Uterus (tissue), 4 donors: ENCODE data around the gene OLFML2A. TPM values are rescaled to one million over a fixed set of nuclear protein-coding genes. Genes with fewer than 3 reads are reported as not detected.
A peak's percentile ranks its signal among the peaks of the same experiment; 100 is the strongest.
"Not testable (repeated sequence)": the region's sequence is repeated elsewhere in the genome, so short reads cannot be mapped to it uniquely, and the experiment has no call there.

Source experiments
- DNase-seq, 2 donors: peaks; one replicate each; pipeline ENCODE4 v3.0.0-alpha.2; 2019 to 2020
- H3K27ac ChIP-seq, 2 donors: fragments of 200-600 bp; sonication (generic); 1 replicate in 1 of 2; 2 replicates in 1 of 2; pipeline ENCODE4 v1.5.1; 2016 to 2018
- H3K27me3 ChIP-seq, 2 donors: fragments of 200-600 bp; sonication (generic); one replicate each; pipeline ENCODE4 v1.5.1; 2018 to 2019; ENCODE audit warnings: control low read depth in 1 of 2
- H3K36me3 ChIP-seq, 2 donors: fragments of 200-600 bp; sonication (generic); one replicate each; pipeline ENCODE4 v1.5.1; 2019; ENCODE audit warnings: control low read depth in 1 of 2
- H3K4me1 ChIP-seq, 2 donors: fragments of 200-600 bp; sonication (generic); one replicate each; pipeline ENCODE4 v1.5.1; 2018 to 2019; ENCODE audit warnings: control low read depth in 1 of 2
- H3K4me3 ChIP-seq, 2 donors: fragments of 200-600 bp; sonication (generic); 1 replicate in 1 of 2; 2 replicates in 1 of 2; pipeline ENCODE4 v1.5.1; 2018 to 2019; ENCODE audit warnings: mild to moderate bottlenecking in 1 of 2
- H3K9me3 ChIP-seq, 2 donors: fragments of 200-600 bp; sonication (generic); one replicate each; pipeline ENCODE4 v1.5.1; 2019; ENCODE audit warnings: control low read depth in 1 of 2
- CTCF ChIP-seq, 4 experiments: fragments of 200-600 bp in 2 of 4; fragments of 450-650 bp in 2 of 4; sonication (generic) in 2 of 4; IDR thresholded peaks; one replicate each; pipeline ENCODE4 v1.5.1; 2016 to 2019; ENCODE audit warnings: antibody characterized with exemption in 4 of 4, mild to moderate bottlenecking in 2 of 4, moderate library complexity in 1 of 4
- POLR2A ChIP-seq, 2 donors: fragments of 450-650 bp; IDR thresholded peaks; one replicate each; pipeline ENCODE4 v1.6.1; 2016; ENCODE audit warnings: antibody characterized with exemption in 2 of 2, mild to moderate bottlenecking in 1 of 2, moderate library complexity in 1 of 2
- intact Hi-C: fragments of 100-400 bp; cut with DNase I; formaldehyde crosslinking; loops from one replicate; pipeline ENCODE4 v1.15.1; 2023; ENCODE audit warnings: low total_unique reads
- total RNA-seq, 4 donors: library from RNA; depleted of rRNA in 3 of 4; stranded (reverse); fragments of >200 nt in 3 of 4; gene quantifications; one replicate each; pipeline versions ENCODE4 v1.1.0 to v1.2.4, GENCODE V29; 2014 to 2023
- donor health status: DM: yes; HTN: yes; CAD: no.

OLFML2A gene
- 10 to 100 TPM; 21.3 to 86.5 (median 71.8) TPM for total RNA-seq

- peak; percentile 14 to 62 for TF ChIP-seq POLR2A (IDR thresholded peaks at IDR 0.05)
- peak in 3 of 4 experiments; percentile 51 to 59 (median 55) for TF ChIP-seq CTCF (IDR thresholded peaks at IDR 0.05)
- peak in 1 of 2 donors; percentile 39 for DNase-seq
- Histone ChIP-seq H3K27me3 (no peaks in the 10 kb centered on the region), H3K36me3 (no peaks in the 10 kb centered on the region), H3K4me3 (peak within 1 kb of the TSS; percentile 49 to 80), H3K9me3 (no peaks in the 10 kb centered on the region), H3K27ac (peak within 1 kb of the TSS; percentile 91 to 93), H3K4me1 (peaks cover 0 to 15% of the 10 kb centered on the region in 2 donors)
- intact Hi-C loops, result no loop called here
Measured at GRCh38 chr9:124776954-124777648, at the start of gene OLFML2A. Gene OLFML2A (plus strand): TSS chr9:124777133. CDS start chr9:124777271, 138 bp downstream.

GRCh38 chr9:124730772-124731171 lies 46.2 kb upstream of the OLFML2A start:
- TF ChIP-seq CTCF (IDR thresholded peaks at IDR 0.05) (no peak), POLR2A (IDR thresholded peaks at IDR 0.05) (no peak)
- no peaks in the 10 kb centered on the region for H3K27me3 ChIP-seq
- no peak for DNase-seq
- H3K4me3 ChIP-seq, result no peak overlapping the region
- H3K9me3 ChIP-seq, result no peaks in the 10 kb centered on the region
- intact Hi-C loops, result no loop called here
- no peaks in the 10 kb centered on the region for H3K36me3 ChIP-seq
- no peaks in the 10 kb centered on the region for H3K4me1 ChIP-seq
- H3K27ac ChIP-seq, result no peak overlapping the region

GRCh38 chr9:124733964-124734740 lies 42.8 kb upstream of the OLFML2A start:
- TF ChIP-seq CTCF (IDR thresholded peaks at IDR 0.05), result no peak
- no peak for TF ChIP-seq POLR2A (IDR thresholded peaks at IDR 0.05)
- Histone ChIP-seq H3K9me3 (no peaks in the 10 kb centered on the region), H3K27ac (no peak overlapping the region), H3K4me3 (no peak overlapping the region), H3K4me1 (no peaks in the 10 kb centered on the region), H3K27me3 (no peaks in the 10 kb centered on the region), H3K36me3 (no peaks in the 10 kb centered on the region)
- DNase-seq, result no peak
- intact Hi-C loops, result no loop called here

GRCh38 chr9:124734741-124735083 lies 42.2 kb upstream of the OLFML2A start:
- H3K27me3 ChIP-seq, H3K9me3 ChIP-seq, H3K4me3 ChIP-seq, H3K36me3 ChIP-seq, intact Hi-C loops, H3K27ac ChIP-seq, H3K4me1 ChIP-seq, DNase-seq: not testable (repeated sequence)

GRCh38 chr9:124735121-124735520 lies 41.8 kb upstream of the OLFML2A start:
- H3K27ac ChIP-seq, result no peak overlapping the region
- TF ChIP-seq CTCF (IDR thresholded peaks at IDR 0.05) (no peak), POLR2A (IDR thresholded peaks at IDR 0.05) (no peak)
- intact Hi-C loops, result no loop called here

GRCh38 chr9:124738075-124738474 lies 38.9 kb upstream of the OLFML2A start:
- DNase-seq, H3K36me3 ChIP-seq, H3K4me3 ChIP-seq, H3K27ac ChIP-seq, H3K4me1 ChIP-seq, H3K27me3 ChIP-seq, intact Hi-C loops, H3K9me3 ChIP-seq: not testable (repeated sequence)

More at GRCh38 chr9:124735121-124735520, 41.8 kb upstream of the OLFML2A start:
- H3K9me3 ChIP-seq, result no peaks in the 10 kb centered on the region
- no peaks in the 10 kb centered on the region for H3K4me1 ChIP-seq
- no peaks in the 10 kb centered on the region for H3K36me3 ChIP-seq
- no peaks in the 10 kb centered on the region for H3K27me3 ChIP-seq
- H3K4me3 ChIP-seq, result no peak overlapping the region
- no peak for DNase-seq
